Cardiac fibroblast (primary cell): Measurements from ENCODE around the gene SEPTIN1.

Experiments used
- DNase-seq, 2 donors: peaks; one replicate each; pipeline versions ENCODE4 v3.0.0 to v3.0.0-alpha.2; 2010; ENCODE audit warnings: low read depth in 2 of 2
- H3K4me3 ChIP-seq, 2 donors: replicated peaks in 1 of 2; 1 replicate in 1 of 2; 2 replicates in 1 of 2; pipeline ENCODE4 v1.5.1; 2011; ENCODE audit warnings: low read depth in 2 of 2, low read length in 2 of 2, mild to moderate bottlenecking in 2 of 2, moderate library complexity in 1 of 2
- CTCF ChIP-seq: IDR thresholded peaks from one replicate; pipeline ENCODE4 v1.5.1; 2011; ENCODE audit warnings: low read depth, mild to moderate bottlenecking, low read length, inconsistent platforms

SEPTIN1 gene

GRCh38 chr16:30352488-30353401, 29.6 kb downstream of the SEPTIN1 start:
- no peak for DNase-seq
- no peak overlapping the region for H3K4me3 ChIP-seq
- peak; percentile 22 for TF ChIP-seq CTCF

- no peak for TF ChIP-seq CTCF
- DNase-seq, result peak; percentile 95 to 97
- H3K4me3 ChIP-seq, result no peak overlapping the region
Measured at GRCh38 chr16:30351586-30352419, 30.6 kb downstream of the SEPTIN1 start.

GRCh38 chr16:30351001-30351441, 31.3 kb downstream of the SEPTIN1 start:
- H3K4me3 ChIP-seq, result no peak overlapping the region
- no peak for DNase-seq
- TF ChIP-seq CTCF, result no peak

GRCh38 chr16:30350134-30350871, 32.1 kb downstream of the SEPTIN1 start:
- no peak overlapping the region for H3K4me3 ChIP-seq
- DNase-seq, result no peak
- no peak for TF ChIP-seq CTCF

GRCh38 chr16:30349675-30350074, 32.7 kb downstream of the SEPTIN1 start:
- TF ChIP-seq CTCF, result no peak
- H3K4me3 ChIP-seq, result no peak overlapping the region
- no peak for DNase-seq

GRCh38 chr16:30348929-30349328, 33.4 kb downstream of the SEPTIN1 start:
- no peak overlapping the region for H3K4me3 ChIP-seq
- TF ChIP-seq CTCF, result no peak

More at GRCh38 chr16:30348929-30349328, 33.4 kb downstream of the SEPTIN1 start:
- DNase-seq, result no peak
